ENCODE results near the gene PCDHGC3.
A peak's percentile ranks its signal among the peaks of the same experiment; 100 is the strongest.
"Not testable (repeated sequence)": the region's sequence is repeated elsewhere in the genome, so short reads cannot be mapped to it uniquely, and the experiment has no call there.

Gene PCDHGC3

DNA sequence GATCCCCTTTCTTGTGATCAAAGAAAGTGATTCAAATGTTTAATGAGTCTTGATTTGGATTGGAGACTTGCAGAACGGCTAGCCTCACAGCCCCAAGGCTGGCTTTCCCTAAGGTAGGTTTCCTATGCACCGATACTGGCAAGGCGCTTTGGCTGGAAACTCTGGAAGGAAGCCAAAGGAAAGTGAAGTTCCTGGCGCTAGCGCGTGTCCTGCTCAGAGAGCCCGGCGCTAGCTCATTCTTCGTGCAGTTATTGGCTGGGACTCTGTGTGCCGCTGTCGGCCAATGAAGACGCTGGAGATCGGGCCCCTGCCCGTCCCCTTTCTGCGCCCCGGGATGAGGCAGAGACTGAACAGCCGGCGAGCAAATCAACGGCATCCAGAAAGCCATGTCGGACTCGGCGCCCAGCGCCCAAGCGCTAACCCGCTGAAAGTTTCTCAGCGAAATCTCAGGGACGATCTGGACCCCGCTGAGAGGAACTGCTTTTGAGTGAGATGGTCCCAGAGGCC is at the start of gene PCDHGC3:
TSS of gene PCDHGC3 (plus strand) at position 342 of the 507 bp plus-strand sequence. CDS start at position 493, 151 bp downstream.
- peak; percentile 92 for DNase-seq

DNA sequence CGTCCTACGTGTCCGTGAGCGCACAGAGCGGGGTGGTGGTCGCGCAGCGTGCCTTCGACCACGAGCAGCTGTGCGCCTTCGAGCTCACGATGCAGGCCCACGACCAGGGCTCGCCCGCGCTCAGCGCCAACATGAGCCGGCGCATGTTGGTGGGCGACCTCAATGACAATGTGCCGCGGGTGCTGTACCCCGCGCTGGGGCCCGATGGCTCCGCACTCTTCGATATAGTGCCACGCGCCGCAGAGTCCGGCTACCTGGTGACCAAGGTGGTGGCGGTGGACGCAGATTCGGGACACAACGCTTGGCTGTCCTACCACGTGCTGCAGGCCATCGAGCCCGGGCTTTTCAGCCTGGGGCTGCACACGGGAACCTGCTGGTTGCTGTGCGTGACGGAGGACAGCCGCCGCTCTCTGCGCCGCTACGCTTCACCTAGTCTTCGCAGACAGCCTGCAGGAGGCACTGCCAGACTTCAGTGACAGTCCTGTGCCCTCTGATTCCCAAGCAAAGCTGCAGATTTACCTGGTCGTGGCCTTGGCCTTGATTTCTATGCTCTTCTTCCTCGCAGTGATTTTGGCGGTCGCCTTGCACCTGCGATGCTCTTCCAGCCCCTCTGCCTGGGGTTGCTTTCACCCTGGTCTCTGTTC is 47.9 kb upstream of the PCDHGC3 start:
- DNase-seq, result no peak

DNA sequence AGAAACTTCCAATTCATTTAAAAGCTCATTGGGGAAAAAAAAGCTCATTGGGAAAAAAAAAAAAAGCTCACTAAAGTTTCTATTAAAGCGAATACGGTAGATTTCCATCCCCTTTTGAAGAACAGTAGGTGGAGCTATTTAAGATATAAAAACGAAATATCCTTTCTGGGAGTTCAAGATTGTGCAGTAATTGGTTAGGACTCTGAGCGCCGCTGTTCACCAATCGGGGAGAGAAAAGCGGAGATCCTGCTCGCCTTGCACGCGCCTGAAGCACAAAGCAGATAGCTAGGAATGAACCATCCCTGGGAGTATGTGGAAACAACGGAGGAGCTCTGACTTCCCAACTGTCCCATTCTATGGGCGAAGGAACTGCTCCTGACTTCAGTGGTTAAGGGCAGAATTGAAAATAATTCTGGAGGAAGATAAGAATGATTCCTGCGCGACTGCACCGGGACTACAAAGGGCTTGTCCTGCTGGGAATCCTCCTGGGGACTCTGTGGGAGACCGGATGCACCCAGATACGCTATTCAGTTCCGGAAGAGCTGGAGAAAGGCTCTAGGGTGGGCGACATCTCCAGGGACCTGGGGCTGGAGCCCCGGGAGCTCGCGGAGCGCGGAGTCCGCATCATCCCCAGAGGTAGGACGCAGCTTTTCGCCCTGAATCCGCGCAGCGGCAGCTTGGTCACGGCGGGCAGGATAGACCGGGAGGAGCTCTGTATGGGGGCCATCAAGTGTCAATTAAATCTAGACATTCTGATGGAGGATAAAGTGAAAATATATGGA is 45.2 kb upstream of the PCDHGC3 start, which contains the start of gene PCDHGA12:
TSS of gene PCDHGA12 (plus strand) at position 176 of the 782 bp plus-strand sequence. CDS start at position 429, 253 bp downstream.
- DNase-seq, result no peak

DNA sequence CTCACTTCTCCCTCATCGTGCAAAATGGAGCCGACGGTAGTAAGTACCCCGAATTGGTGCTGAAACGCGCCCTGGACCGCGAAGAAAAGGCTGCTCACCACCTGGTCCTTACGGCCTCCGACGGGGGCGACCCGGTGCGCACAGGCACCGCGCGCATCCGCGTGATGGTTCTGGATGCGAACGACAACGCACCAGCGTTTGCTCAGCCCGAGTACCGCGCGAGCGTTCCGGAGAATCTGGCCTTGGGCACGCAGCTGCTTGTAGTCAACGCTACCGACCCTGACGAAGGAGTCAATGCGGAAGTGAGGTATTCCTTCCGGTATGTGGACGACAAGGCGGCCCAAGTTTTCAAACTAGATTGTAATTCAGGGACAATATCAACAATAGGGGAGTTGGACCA is 44.5 kb upstream of the PCDHGC3 start:
- no peak for DNase-seq

DNA sequence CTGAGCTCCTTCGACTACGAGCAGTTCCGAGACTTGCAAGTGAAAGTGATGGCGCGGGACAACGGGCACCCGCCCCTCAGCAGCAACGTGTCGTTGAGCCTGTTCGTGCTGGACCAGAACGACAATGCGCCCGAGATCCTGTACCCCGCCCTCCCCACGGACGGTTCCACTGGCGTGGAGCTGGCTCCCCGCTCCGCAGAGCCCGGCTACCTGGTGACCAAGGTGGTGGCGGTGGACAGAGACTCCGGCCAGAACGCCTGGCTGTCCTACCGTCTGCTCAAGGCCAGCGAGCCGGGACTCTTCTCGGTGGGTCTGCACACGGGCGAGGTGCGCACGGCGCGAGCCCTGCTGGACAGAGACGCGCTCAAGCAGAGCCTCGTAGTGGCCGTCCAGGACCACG is 43.5 kb upstream of the PCDHGC3 start:
- DNase-seq, result not testable (repeated sequence)

DNA sequence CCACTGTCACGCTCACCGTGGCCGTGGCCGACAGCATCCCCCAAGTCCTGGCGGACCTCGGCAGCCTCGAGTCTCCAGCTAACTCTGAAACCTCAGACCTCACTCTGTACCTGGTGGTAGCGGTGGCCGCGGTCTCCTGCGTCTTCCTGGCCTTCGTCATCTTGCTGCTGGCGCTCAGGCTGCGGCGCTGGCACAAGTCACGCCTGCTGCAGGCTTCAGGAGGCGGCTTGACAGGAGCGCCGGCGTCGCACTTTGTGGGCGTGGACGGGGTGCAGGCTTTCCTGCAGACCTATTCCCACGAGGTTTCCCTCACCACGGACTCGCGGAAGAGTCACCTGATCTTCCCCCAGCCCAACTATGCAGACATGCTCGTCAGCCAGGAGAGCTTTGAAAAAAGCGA is 43.0 kb upstream of the PCDHGC3 start:
- not testable (repeated sequence) for DNase-seq

DNA sequence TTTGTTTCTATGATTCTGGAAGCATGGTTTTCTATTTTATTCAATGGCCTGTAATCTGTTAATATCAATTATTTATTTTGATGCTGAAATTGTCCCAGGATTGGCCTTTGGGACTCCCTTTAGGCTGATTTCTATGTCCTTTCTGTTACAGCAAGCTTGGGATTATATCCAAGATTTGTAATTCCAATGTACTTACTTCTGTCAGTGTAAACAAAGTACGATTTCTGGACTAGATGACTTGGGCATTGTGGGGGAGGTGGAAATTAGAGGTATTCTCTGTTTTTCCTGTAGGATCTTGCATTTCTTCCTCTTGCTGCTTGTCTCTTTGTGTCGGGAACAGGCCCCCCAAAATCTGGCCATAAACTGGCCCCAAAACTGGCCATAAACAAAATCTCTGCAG is 41.8 kb upstream of the PCDHGC3 start:
- no peak for DNase-seq

DNA sequence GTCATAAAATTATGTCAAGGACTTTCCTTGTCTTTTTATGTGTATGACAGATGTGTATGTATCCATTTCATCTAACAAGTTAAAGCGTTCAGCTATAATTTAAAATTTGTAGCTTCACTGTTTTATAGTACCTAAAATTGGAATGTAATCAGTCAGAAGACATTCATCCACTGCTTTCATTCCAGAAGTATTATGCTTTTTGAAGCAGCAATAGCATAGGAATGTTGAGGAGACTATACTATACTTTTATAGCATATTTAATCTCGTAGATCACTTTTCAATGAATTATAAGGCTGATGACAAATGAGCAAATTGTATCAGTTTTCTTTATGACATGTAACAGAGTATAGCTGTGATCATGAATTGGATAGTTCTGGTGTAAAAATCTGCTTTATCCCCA is 38.5 kb upstream of the PCDHGC3 start:
- no peak for DNase-seq

DNA sequence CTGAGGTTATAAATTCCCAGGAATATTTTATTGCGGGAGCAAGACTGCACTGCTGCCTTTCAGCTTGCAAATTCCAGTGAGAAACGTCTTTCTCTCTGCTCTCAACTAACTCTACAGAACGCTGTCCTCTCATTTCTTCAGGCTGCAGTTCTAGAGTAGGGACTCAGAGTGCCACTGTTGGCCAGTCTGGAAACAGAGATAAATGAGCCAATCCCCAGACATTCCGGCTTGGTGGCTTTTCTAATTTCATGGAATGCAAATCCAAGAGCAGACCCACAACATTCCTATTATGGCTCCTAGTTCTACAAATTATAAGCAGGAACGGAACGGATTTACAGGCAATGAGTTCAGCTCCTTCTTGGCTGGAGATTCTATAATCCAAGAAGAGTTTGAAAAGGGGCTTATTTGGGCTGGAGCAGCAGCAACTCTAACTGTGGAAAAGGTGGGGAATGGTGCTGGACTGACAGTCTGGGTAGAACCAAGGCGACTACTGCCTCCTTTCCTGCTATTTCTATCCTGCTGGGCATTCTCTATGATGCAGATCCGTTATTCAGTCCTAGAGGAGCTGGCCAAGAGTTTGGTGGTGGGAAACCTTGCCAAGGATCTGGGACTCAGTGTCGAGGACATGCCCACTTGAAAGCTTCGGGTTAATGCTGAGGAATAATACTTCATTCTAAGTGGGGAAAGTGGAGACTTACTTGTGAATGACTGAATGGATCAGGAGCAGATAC is 36.2 kb upstream of the PCDHGC3 start:
- no peak for DNase-seq

DNA sequence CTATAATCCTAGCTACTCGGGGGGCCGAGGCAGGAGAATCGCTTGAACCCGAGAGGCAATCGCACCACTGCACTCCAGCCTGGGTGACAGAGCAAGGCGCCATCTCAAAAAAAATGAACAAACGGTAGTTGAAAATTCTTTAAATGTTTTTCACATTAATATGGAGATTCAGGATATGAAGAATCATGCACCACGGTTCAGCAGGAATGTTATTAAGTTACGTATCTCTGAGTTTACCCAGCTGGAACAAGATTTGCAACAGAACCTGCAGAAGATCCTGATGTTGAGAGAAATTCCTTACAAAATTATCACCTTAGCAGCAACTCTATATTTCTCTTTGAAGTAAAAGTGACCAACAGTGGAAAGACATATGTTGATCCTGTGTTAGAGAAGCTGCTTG is 35.4 kb upstream of the PCDHGC3 start:
- DNase-seq, result no peak

DNA sequence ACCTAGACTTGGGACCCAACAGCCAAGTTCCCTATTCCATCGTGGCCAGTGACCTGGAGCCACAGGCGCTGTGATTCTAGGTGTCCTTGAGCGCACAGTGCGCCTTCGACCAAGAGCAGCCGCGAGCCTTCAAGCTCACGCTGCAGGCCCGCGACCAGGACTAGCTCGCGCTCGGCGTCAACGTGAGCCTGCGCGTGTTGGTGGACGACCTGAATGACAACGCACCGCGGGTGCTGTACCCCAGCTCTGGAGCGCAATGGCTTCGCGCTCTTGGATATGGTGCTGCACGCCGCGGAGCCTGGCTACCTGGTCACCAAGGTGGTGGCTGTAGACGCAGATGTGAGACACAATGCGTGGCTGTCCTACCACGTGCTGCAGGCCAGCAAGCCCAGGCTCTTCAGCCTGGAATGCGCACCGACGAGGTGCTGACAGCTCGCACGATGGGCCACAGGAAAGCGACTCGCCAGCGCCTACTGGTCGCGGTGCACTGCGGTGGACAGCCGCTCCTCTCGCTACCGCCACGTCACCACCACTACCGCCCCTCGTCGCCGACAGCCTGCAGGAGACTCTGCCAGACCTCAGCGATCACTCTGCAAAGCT is 34.1 kb upstream of the PCDHGC3 start:
- DNase-seq, result no peak

DNA sequence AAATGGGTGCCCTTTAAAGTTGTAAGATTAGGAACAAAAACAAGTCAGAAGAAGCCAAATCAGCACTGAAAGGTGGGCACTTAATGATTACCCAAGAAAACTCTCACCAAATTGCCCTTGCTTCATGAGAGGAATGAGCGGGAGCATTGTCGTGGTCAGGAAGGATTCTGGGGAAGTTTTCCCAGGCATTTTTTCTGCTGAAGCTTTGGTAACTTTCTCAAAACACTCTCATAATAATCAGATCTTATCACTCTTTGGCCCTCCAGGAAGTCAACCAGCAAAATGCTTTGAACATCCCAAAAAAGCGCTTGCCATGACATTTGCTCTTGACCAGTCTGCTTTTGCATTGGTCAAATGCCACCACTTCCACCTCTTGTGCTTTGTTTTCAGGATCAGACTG is 10.4 kb upstream of the PCDHGC3 start:
- DNase-seq, result no peak

DNA sequence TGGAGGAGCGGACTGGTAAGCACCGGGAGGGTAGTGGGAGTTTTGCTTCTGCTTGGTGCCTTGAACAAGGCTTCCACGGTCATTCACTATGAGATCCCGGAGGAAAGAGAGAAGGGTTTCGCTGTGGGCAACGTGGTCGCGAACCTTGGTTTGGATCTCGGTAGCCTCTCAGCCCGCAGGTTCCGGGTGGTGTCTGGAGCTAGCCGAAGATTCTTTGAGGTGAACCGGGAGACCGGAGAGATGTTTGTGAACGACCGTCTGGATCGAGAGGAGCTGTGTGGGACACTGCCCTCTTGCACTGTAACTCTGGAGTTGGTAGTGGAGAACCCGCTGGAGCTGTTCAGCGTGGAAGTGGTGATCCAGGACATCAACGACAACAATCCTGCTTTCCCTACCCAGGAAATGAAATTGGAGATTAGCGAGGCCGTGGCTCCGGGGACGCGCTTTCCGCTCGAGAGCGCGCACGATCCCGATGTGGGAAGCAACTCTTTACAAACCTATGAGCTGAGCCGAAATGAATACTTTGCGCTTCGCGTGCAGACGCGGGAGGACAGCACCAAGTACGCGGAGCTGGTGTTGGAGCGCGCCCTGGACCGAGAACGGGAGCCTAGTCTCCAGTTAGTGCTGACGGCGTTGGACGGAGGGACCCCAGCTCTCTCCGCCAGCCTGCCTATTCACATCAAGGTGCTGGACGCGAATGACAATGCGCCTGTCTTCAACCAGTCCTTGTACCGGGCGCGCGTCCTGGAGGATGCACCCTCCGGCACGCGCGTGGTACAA is 556 bp downstream of the PCDHGC3 start:
- DNase-seq, result peak; percentile 91

DNA sequence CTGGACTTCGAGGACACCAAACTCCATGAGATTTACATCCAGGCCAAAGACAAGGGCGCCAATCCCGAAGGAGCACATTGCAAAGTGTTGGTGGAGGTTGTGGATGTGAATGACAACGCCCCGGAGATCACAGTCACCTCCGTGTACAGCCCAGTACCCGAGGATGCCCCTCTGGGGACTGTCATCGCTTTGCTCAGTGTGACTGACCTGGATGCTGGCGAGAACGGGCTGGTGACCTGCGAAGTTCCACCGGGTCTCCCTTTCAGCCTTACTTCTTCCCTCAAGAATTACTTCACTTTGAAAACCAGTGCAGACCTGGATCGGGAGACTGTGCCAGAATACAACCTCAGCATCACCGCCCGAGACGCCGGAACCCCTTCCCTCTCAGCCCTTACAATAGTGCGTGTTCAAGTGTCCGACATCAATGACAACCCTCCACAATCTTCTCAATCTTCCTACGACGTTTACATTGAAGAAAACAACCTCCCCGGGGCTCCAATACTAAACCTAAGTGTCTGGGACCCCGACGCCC is 1.3 kb downstream of the PCDHGC3 start:
- peak; percentile 72 for DNase-seq

DNA sequence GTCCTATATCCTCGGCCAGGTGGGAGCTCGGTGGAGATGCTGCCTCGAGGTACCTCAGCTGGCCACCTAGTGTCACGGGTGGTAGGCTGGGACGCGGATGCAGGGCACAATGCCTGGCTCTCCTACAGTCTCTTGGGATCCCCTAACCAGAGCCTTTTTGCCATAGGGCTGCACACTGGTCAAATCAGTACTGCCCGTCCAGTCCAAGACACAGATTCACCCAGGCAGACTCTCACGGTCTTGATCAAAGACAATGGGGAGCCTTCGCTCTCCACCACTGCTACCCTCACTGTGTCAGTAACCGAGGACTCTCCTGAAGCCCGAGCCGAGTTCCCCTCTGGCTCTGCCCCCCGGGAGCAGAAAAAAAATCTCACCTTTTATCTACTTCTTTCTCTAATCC is 2.0 kb downstream of the PCDHGC3 start:
- peak; percentile 64 for DNase-seq

DNA sequence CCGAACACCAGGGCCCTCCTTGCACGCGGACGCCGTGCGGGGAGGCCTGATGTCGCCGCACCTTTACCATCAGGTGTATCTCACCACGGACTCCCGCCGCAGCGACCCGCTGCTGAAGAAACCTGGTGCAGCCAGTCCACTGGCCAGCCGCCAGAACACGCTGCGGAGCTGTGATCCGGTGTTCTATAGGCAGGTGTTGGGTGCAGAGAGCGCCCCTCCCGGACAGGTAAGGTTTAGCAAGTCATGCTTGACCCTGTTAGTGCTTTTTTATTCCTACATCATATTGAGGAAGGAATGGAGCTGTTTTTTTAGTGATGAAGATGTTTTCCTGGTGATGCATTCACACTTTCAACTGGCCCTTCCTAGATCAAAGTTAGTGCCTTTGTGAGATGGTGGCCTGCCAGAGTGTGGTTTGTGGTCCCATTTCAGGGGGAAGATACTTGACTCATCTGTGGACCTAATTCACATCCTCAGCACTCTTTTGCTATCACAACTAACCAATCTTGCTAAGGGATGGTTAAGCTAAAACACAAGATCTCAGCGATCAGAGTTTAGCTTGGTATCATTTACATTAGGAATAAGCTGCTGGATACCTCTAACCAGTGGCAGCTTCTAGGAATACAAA is 2.7 kb downstream of the PCDHGC3 start:
- peak; percentile 22 for DNase-seq

DNA sequence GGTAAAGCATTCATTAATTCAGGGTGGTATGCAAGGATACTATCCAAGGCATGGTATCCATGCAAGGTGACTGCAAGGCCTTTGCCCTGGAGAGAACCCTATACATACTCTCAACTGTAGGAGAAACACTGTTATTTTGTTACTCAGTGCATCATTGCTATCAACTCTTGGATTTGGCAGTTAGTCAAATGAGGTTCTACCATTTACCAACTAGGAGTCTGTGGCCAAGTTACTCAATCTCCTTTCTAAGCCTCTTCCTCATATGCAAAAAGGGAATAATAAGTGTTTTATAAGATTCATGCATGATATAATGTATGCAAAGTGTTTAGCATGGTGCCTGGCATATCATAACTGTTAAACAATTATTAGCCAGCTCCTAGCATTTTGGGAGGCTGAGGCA is 4.0 kb downstream of the PCDHGC3 start:
- no peak for DNase-seq

DNA sequence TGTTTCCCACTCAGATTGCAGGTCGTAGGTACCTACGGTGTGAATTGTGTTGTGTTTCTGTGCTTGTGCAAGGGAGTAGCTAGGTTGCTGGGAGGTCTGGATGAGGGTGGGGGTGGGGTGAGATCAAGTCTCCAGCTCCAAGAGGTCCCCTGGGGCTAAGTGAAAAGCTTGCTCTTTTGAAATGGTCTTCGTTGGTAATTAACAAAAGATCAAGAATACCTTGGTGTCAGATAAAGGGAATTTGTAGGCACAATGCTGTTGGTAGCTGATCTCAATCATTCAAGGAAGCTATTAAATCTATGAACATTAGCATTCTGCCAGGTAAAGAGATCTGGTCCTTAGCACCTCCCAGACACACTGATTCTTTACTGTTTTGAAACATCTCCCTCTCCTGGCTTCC is 8.1 kb downstream of the PCDHGC3 start:
- no peak for DNase-seq

DNA sequence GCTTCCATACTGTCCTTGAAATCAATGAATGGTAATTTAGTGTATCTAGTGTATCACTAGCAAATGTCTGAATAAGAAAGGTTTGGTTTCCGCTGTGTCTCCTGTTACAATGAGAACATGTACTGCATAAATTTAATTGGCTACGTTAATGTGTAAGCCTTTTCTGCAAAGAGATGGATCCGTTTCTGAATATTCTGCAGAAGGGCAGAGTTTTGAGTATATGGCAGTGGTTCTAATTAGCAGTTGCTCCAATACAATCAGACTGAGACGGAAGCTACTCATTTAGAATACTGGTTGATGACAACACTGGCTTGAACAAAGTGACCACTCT is 8.5 kb downstream of the PCDHGC3 start:
- no peak for DNase-seq

DNA sequence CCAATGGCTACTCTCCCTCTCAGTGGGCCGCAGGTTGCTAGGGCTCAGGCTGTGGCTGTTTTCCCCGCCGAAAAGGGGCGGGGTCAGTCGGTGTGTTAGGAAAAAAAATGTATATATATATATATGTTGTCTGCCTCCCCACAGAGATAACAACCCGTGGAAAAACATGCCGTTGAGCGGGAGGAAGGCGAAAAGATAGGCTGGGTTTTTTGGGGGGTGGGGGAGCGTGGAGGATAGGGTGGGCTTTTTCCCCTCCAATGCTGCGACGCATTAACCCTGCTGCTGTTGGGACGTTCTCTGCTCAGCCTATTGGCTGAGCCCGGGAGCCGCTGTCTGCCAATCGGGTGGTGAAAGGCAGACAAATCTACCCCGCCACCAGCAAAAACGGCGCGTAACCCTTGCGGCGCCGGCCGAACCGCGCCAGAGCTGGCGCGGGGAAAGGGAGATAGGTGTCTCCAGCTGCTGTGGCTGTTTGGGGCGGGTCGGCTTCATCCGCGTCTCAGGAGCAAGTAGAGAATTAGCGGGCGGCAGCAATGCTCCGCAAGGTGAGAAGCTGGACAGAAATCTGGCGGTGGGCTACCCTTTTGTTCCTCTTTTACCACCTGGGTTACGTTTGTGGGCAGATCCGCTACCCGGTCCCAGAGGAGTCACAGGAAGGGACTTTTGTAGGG is 9.0 kb downstream of the PCDHGC3 start, which contains the start of gene PCDHGC4:
TSS of gene PCDHGC4 (plus strand) at position 390 of the 671 bp plus-strand sequence. CDS start at position 534, 144 bp downstream.
- peak; percentile 84 for DNase-seq

All from retina (tissue), 1 donor.